Measurements from ENCODE around the gene OR2J1. TPM values are rescaled to one million over a fixed set of nuclear protein-coding genes. Genes with fewer than 3 reads are reported as not detected.

OR2J1 gene
- total RNA-seq, 1 experiment from 2014 or later: not detected

DNA sequence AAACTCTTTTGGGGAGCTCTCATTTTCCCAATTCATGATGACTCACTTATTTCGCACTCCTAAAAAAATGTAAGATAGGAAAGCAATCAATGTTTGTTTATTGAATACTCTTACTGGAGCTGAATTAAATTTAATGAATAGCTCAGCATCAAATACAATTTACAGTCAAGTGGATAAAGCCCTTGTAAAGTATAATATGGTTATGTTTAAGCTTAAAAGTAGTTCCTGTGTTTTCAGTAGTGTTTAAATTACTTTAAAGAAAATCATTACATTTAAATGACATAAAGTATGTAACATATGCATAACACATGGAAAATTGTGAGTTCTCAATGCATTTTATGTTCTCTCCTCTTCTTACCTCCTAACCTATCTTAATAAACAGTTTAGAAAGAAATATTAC is 12.1 kb upstream of the OR2J1 start, which contains the start of gene OR2B3 (continued):
- TF ChIP-seq FOXJ3 (CRISPR knock-in tag; IDR thresholded peaks at IDR 0.05; ENCODE audit: borderline replicate concordance) (no peak), ZNF263 (CRISPR knock-in tag; IDR thresholded peaks at IDR 0.05; ENCODE audit: low read depth) (no peak), ESRRA (CRISPR knock-in tag; IDR thresholded peaks at IDR 0.05; ENCODE audit: borderline replicate concordance) (no peak), TEAD1 (CRISPR knock-in tag; IDR thresholded peaks at IDR 0.05) (no peak), KAT7 (CRISPR knock-in tag; IDR thresholded peaks at IDR 0.05; ENCODE audit: borderline replicate concordance) (no peak), JAZF1 (CRISPR knock-in tag; IDR thresholded peaks at IDR 0.05) (no peak)
- TF ChIP-seq, protein P1, sequence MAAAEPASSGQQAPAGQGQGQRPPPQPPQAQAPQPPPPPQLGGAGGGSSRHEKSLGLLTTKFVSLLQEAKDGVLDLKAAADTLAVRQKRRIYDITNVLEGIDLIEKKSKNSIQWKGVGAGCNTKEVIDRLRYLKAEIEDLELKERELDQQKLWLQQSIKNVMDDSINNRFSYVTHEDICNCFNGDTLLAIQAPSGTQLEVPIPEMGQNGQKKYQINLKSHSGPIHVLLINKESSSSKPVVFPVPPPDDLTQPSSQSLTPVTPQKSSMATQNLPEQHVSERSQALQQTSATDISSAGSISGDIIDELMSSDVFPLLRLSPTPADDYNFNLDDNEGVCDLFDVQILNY (CRISPR knock-in tag; IDR thresholded peaks at IDR 0.05): no peak
- TF ChIP-seq, protein P2, sequence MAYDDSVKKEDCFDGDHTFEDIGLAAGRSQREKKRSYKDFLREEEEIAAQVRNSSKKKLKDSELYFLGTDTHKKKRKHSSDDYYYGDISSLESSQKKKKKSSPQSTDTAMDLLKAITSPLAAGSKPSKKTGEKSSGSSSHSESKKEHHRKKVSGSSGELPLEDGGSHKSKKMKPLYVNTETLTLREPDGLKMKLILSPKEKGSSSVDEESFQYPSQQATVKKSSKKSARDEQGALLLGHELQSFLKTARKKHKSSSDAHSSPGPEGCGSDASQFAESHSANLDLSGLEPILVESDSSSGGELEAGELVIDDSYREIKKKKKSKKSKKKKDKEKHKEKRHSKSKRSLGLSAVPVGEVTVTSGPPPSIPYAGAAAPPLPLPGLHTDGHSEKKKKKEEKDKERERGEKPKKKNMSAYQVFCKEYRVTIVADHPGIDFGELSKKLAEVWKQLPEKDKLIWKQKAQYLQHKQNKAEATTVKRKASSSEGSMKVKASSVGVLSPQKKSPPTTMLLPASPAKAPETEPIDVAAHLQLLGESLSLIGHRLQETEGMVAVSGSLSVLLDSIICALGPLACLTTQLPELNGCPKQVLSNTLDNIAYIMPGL (CRISPR knock-in tag; IDR thresholded peaks at IDR 0.05): no peak
- TF ChIP-seq, protein P3, sequence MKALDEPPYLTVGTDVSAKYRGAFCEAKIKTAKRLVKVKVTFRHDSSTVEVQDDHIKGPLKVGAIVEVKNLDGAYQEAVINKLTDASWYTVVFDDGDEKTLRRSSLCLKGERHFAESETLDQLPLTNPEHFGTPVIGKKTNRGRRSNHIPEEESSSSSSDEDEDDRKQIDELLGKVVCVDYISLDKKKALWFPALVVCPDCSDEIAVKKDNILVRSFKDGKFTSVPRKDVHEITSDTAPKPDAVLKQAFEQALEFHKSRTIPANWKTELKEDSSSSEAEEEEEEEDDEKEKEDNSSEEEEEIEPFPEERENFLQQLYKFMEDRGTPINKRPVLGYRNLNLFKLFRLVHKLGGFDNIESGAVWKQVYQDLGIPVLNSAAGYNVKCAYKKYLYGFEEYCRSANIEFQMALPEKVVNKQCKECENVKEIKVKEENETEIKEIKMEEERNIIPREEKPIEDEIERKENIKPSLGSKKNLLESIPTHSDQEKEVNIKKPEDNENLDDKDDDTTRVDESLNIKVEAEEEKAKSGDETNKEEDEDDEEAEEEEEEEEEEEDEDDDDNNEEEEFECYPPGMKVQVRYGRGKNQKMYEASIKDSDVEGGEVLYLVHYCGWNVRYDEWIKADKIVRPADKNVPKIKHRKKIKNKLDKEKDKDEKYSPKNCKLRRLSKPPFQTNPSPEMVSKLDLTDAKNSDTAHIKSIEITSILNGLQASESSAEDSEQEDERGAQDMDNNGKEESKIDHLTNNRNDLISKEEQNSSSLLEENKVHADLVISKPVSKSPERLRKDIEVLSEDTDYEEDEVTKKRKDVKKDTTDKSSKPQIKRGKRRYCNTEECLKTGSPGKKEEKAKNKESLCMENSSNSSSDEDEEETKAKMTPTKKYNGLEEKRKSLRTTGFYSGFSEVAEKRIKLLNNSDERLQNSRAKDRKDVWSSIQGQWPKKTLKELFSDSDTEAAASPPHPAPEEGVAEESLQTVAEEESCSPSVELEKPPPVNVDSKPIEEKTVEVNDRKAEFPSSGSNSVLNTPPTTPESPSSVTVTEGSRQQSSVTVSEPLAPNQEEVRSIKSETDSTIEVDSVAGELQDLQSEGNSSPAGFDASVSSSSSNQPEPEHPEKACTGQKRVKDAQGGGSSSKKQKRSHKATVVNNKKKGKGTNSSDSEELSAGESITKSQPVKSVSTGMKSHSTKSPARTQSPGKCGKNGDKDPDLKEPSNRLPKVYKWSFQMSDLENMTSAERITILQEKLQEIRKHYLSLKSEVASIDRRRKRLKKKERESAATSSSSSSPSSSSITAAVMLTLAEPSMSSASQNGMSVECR (CRISPR knock-in tag; IDR thresholded peaks at IDR 0.05; ENCODE audit: borderline replicate concordance): no peak

DNA sequence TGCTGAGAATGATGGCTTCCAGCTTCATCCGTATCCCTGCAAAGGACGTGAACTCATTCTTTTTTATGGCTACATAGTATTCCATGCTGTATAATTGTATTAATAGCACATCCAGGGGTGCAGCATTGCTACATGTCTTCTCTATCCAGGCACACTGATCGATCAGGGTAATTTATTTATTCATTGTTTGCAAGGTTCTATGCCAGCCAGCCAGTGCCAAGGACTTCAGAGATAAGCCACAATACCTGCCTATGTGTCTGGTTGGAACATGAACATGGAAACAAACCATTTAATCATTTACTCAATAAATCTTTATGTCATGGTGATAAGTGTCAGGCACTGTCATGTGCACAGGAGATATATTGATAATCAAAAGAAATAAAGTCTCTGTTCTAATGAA is 6.3 kb upstream of the OR2J1 start:
- ChIA-PET CTCF (no interaction called here), POLR2A (no interaction called here)
- Mint-ChIP-seq H3K4me3 (no peak overlapping the region), H3K27me3 (ENCODE audit: low read depth) (no peaks in the 10 kb centered on the region), H3K4me1 (peaks cover 3% of the 10 kb centered on the region; the same call in 1 of the 2 replicates), H3K36me3 (no peaks in the 10 kb centered on the region), H3K9me3 (peaks cover 4% of the 10 kb centered on the region; the same call in 1 of the 2 replicates), H3K27ac (no peak overlapping the region)
- ATAC-seq (no peak), DNase-seq (ENCODE audit: low spot score) (no peak)
- no peak for TF ChIP-seq ZNF396 (CRISPR knock-in tag; IDR thresholded peaks at IDR 0.05; ENCODE audit: borderline replicate concordance)

DNA sequence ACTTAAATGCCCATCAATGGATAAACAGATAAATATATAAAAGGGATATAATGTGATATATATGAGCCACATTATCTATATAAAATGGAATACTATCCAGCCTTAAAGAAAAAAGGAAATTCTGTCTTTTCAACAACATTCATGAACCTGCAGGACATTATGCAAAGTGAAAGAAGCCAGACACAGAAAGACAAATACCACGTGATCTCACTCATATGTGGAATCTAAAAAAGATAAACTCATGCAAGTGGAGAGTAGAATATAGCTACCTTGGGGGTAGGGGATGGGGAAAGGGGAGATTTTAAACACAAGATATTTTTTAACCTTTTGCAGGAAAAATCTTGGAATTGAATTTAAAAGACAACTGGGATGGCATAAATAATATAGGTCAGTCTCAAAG is 1.5 kb upstream of the OR2J1 start:
- Mint-ChIP-seq H3K9me3 (peaks cover 3% of the 10 kb centered on the region; the same call in 1 of the 2 replicates), H3K27ac (no peak overlapping the region), H3K27me3 (ENCODE audit: low read depth) (0 out of 2 replicates have a peak, but pooled peaks cover 2% of the 10 kb centered on the region), H3K4me3 (no peak overlapping the region), H3K36me3 (no peaks in the 10 kb centered on the region), H3K4me1 (peaks cover 3% of the 10 kb centered on the region; the same call in 1 of the 2 replicates)
- DNase-seq (ENCODE audit: low spot score) (no peak), ATAC-seq (no peak)
- ChIA-PET CTCF (no interaction called here), POLR2A (no interaction called here)
- TF ChIP-seq ZNF317 (CRISPR knock-in tag; IDR thresholded peaks at IDR 0.05; ENCODE audit: borderline replicate concordance, low read depth) (no peak), MYBL2 (CRISPR knock-in tag; IDR thresholded peaks at IDR 0.05) (no peak), SMAD3 (CRISPR knock-in tag; IDR thresholded peaks at IDR 0.05; ENCODE audit: borderline replicate concordance) (no peak), CREB1 (CRISPR knock-in tag; IDR thresholded peaks at IDR 0.05) (no peak), TP53 (CRISPR knock-in tag; IDR thresholded peaks at IDR 0.05) (no peak), RELA (CRISPR knock-in tag; IDR thresholded peaks at IDR 0.05; ENCODE audit: borderline replicate concordance) (no peak)
- TF ChIP-seq, protein P4, sequence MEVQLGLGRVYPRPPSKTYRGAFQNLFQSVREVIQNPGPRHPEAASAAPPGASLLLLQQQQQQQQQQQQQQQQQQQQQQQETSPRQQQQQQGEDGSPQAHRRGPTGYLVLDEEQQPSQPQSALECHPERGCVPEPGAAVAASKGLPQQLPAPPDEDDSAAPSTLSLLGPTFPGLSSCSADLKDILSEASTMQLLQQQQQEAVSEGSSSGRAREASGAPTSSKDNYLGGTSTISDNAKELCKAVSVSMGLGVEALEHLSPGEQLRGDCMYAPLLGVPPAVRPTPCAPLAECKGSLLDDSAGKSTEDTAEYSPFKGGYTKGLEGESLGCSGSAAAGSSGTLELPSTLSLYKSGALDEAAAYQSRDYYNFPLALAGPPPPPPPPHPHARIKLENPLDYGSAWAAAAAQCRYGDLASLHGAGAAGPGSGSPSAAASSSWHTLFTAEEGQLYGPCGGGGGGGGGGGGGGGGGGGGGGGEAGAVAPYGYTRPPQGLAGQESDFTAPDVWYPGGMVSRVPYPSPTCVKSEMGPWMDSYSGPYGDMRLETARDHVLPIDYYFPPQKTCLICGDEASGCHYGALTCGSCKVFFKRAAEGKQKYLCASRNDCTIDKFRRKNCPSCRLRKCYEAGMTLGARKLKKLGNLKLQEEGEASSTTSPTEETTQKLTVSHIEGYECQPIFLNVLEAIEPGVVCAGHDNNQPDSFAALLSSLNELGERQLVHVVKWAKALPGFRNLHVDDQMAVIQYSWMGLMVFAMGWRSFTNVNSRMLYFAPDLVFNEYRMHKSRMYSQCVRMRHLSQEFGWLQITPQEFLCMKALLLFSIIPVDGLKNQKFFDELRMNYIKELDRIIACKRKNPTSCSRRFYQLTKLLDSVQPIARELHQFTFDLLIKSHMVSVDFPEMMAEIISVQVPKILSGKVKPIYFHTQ (CRISPR knock-in tag; IDR thresholded peaks at IDR 0.05): no peak
- TF ChIP-seq, protein P5, sequence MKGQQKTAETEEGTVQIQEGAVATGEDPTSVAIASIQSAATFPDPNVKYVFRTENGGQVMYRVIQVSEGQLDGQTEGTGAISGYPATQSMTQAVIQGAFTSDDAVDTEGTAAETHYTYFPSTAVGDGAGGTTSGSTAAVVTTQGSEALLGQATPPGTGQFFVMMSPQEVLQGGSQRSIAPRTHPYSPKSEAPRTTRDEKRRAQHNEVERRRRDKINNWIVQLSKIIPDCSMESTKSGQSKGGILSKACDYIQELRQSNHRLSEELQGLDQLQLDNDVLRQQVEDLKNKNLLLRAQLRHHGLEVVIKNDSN (CRISPR knock-in tag; IDR thresholded peaks at IDR 0.05): no peak
- TF ChIP-seq, protein P6, sequence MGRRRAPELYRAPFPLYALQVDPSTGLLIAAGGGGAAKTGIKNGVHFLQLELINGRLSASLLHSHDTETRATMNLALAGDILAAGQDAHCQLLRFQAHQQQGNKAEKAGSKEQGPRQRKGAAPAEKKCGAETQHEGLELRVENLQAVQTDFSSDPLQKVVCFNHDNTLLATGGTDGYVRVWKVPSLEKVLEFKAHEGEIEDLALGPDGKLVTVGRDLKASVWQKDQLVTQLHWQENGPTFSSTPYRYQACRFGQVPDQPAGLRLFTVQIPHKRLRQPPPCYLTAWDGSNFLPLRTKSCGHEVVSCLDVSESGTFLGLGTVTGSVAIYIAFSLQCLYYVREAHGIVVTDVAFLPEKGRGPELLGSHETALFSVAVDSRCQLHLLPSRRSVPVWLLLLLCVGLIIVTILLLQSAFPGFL (CRISPR knock-in tag; IDR thresholded peaks at IDR 0.05; ENCODE audit: borderline replicate concordance): no peak
- TF ChIP-seq, protein P7, sequence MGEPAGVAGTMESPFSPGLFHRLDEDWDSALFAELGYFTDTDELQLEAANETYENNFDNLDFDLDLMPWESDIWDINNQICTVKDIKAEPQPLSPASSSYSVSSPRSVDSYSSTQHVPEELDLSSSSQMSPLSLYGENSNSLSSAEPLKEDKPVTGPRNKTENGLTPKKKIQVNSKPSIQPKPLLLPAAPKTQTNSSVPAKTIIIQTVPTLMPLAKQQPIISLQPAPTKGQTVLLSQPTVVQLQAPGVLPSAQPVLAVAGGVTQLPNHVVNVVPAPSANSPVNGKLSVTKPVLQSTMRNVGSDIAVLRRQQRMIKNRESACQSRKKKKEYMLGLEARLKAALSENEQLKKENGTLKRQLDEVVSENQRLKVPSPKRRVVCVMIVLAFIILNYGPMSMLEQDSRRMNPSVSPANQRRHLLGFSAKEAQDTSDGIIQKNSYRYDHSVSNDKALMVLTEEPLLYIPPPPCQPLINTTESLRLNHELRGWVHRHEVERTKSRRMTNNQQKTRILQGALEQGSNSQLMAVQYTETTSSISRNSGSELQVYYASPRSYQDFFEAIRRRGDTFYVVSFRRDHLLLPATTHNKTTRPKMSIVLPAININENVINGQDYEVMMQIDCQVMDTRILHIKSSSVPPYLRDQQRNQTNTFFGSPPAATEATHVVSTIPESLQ (CRISPR knock-in tag; IDR thresholded peaks at IDR 0.05): no peak

All from WTC11 (cell line).